GM10266 (cell line): ENCODE results near the gene CYB561D1.

Experiments
- DNase-seq: peaks from one replicate; pipeline ENCODE4 v3.0.0; 2012; ENCODE audit errors: extremely low spot score
- CTCF ChIP-seq: IDR thresholded peaks from 2 replicates; pipeline ENCODE4 v1.5.1; 2012; ENCODE audit warnings: mild to moderate bottlenecking, low read depth; ENCODE audit not compliant: control insufficient read depth, insufficient read depth; ENCODE audit errors: missing control alignments

The CYB561D1 gene

GRCh38 chr1:109501644-109502363 is 7.9 kb downstream of the CYB561D1 start:
- no peak for TF ChIP-seq CTCF
- no peak for DNase-seq

DNA sequence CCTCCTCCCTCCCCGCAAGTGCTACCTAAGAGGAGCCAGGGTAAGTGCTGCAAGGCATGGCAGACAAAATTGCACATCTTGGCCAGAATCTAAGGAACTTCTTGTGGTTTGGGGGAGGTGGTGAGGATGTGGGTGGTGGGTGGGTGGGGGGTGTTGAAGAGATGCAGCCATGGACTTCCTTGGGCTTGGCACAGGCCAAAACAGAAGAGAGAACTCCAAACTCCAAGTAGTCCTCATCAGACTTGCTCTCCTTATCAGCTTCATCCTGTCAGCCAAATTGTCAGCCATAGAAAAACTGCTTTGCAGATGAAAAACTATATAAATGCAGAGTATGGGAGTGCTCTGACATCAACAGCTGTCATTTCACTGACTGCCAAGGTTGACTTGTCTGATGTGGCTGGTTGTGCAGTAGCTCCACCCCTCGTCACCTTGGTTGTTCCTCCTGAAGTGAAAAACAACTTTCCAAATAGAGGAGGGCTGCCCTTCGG is 8.5 kb downstream of the CYB561D1 start:
- no peak for TF ChIP-seq CTCF
- no peak for DNase-seq

- no peak for DNase-seq
Observed at GRCh38 chr1:109503935-109504334, 10.0 kb downstream of the CYB561D1 start.

GRCh38 chr1:109504974-109505373 is 11.1 kb downstream of the CYB561D1 start:
- no peak for TF ChIP-seq CTCF
- no peak for DNase-seq

More at GRCh38 chr1:109503935-109504334, 10.0 kb downstream of the CYB561D1 start:
- TF ChIP-seq CTCF = no peak

GRCh38 chr1:109508001-109508872 is 14.3 kb downstream of the CYB561D1 start:
- no peak for DNase-seq
- no peak for TF ChIP-seq CTCF

DNA sequence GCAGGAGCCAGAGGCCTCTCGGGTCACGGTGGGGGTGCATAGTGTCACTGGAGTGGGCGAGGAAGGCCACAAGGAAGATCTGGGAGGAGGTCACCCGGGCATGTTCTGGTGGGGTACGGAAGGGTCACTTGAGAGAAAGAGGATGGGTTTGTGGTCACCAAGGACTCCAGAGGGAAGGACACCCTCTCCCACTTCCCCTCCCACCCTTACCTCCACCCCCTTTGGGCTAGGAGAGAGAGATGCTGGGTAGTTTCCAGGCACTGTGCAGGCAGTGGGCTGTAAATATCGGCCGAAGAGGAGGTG is 14.9 kb downstream of the CYB561D1 start:
- DNase-seq = no peak
- no peak for TF ChIP-seq CTCF
